Measurements from ENCODE around the gene TCF25. TPM values are rescaled to one million over a fixed set of nuclear protein-coding genes. Genes with fewer than 3 reads are reported as not detected.

TCF25 gene
- total and polyA plus RNA-seq, 2 experiments from 2014 or later, result 95.4 to 143 TPM

DNA sequence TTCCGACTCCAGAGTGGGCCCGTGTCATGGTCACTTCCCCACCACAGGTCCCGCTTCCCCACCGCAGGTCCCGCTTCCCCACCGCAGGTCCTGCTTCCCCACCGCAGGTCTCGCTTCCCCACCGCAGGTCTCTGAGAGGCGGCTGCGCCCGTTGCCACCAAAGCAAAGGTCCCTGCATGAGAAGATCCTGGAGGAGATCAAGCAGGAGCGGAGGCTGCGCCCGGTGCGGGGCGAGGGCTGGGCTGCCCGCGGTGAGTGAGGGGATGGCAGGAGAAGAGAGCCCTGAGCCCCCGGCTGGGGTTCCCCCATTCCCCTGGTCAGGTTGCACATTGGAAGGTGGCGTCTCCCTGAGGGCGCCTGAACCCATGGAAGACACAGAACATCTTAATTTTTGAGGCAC, 17.4 kb upstream of the TCF25 start:
- ATAC-seq, result no peak
- H3K79me2 ChIP-seq (replicated peaks; ENCODE audit: insufficient read depth), result no peaks in the 10 kb centered on the region
- no peaks in the 10 kb centered on the region for H3K36me3 ChIP-seq (ENCODE audit: insufficient read depth)
- H3K4me2 ChIP-seq, result no peak overlapping the region
- peaks cover under 1% of the 10 kb centered on the region for H3K27me3 Mint-ChIP-seq (ENCODE audit: insufficient read depth, low read depth, poor library complexity)
- peaks cover under 1% of the 10 kb centered on the region; the same call in 1 of the 2 replicates for H4K20me1 ChIP-seq (replicated peaks; ENCODE audit: insufficient read depth)
- TF ChIP-seq CREB1 (CRISPR knock-in tag; IDR thresholded peaks at IDR 0.05; ENCODE audit: low read depth) (no peak), EZH2phosphoT487 (IDR thresholded peaks at IDR 0.05; ENCODE audit: unreplicated experiment) (no peak), NANOG (IDR thresholded peaks at IDR 0.05; ENCODE audit: borderline replicate concordance) (no peak), STAT1 (IDR thresholded peaks at IDR 0.05; ENCODE audit: unreplicated experiment) (no peak), EZH2 (IDR thresholded peaks at IDR 0.05; ENCODE audit: low read depth, unreplicated experiment) (no peak), POLR2AphosphoS5 (IDR thresholded peaks at IDR 0.05; ENCODE audit: low read depth) (no peak), JUNB (IDR thresholded peaks at IDR 0.05; ENCODE audit: unreplicated experiment) (no peak), ZNF331 (CRISPR knock-in tag; IDR thresholded peaks at IDR 0.05; ENCODE audit: low read depth) (no peak), ZNF114 (CRISPR knock-in tag; IDR thresholded peaks at IDR 0.05) (no peak)
- TF ChIP-seq, protein P1, sequence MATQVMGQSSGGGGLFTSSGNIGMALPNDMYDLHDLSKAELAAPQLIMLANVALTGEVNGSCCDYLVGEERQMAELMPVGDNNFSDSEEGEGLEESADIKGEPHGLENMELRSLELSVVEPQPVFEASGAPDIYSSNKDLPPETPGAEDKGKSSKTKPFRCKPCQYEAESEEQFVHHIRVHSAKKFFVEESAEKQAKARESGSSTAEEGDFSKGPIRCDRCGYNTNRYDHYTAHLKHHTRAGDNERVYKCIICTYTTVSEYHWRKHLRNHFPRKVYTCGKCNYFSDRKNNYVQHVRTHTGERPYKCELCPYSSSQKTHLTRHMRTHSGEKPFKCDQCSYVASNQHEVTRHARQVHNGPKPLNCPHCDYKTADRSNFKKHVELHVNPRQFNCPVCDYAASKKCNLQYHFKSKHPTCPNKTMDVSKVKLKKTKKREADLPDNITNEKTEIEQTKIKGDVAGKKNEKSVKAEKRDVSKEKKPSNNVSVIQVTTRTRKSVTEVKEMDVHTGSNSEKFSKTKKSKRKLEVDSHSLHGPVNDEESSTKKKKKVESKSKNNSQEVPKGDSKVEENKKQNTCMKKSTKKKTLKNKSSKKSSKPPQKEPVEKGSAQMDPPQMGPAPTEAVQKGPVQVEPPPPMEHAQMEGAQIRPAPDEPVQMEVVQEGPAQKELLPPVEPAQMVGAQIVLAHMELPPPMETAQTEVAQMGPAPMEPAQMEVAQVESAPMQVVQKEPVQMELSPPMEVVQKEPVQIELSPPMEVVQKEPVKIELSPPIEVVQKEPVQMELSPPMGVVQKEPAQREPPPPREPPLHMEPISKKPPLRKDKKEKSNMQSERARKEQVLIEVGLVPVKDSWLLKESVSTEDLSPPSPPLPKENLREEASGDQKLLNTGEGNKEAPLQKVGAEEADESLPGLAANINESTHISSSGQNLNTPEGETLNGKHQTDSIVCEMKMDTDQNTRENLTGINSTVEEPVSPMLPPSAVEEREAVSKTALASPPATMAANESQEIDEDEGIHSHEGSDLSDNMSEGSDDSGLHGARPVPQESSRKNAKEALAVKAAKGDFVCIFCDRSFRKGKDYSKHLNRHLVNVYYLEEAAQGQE (IDR thresholded peaks at IDR 0.05; ENCODE audit: unreplicated experiment), result no peak
- TF ChIP-seq, protein P2, sequence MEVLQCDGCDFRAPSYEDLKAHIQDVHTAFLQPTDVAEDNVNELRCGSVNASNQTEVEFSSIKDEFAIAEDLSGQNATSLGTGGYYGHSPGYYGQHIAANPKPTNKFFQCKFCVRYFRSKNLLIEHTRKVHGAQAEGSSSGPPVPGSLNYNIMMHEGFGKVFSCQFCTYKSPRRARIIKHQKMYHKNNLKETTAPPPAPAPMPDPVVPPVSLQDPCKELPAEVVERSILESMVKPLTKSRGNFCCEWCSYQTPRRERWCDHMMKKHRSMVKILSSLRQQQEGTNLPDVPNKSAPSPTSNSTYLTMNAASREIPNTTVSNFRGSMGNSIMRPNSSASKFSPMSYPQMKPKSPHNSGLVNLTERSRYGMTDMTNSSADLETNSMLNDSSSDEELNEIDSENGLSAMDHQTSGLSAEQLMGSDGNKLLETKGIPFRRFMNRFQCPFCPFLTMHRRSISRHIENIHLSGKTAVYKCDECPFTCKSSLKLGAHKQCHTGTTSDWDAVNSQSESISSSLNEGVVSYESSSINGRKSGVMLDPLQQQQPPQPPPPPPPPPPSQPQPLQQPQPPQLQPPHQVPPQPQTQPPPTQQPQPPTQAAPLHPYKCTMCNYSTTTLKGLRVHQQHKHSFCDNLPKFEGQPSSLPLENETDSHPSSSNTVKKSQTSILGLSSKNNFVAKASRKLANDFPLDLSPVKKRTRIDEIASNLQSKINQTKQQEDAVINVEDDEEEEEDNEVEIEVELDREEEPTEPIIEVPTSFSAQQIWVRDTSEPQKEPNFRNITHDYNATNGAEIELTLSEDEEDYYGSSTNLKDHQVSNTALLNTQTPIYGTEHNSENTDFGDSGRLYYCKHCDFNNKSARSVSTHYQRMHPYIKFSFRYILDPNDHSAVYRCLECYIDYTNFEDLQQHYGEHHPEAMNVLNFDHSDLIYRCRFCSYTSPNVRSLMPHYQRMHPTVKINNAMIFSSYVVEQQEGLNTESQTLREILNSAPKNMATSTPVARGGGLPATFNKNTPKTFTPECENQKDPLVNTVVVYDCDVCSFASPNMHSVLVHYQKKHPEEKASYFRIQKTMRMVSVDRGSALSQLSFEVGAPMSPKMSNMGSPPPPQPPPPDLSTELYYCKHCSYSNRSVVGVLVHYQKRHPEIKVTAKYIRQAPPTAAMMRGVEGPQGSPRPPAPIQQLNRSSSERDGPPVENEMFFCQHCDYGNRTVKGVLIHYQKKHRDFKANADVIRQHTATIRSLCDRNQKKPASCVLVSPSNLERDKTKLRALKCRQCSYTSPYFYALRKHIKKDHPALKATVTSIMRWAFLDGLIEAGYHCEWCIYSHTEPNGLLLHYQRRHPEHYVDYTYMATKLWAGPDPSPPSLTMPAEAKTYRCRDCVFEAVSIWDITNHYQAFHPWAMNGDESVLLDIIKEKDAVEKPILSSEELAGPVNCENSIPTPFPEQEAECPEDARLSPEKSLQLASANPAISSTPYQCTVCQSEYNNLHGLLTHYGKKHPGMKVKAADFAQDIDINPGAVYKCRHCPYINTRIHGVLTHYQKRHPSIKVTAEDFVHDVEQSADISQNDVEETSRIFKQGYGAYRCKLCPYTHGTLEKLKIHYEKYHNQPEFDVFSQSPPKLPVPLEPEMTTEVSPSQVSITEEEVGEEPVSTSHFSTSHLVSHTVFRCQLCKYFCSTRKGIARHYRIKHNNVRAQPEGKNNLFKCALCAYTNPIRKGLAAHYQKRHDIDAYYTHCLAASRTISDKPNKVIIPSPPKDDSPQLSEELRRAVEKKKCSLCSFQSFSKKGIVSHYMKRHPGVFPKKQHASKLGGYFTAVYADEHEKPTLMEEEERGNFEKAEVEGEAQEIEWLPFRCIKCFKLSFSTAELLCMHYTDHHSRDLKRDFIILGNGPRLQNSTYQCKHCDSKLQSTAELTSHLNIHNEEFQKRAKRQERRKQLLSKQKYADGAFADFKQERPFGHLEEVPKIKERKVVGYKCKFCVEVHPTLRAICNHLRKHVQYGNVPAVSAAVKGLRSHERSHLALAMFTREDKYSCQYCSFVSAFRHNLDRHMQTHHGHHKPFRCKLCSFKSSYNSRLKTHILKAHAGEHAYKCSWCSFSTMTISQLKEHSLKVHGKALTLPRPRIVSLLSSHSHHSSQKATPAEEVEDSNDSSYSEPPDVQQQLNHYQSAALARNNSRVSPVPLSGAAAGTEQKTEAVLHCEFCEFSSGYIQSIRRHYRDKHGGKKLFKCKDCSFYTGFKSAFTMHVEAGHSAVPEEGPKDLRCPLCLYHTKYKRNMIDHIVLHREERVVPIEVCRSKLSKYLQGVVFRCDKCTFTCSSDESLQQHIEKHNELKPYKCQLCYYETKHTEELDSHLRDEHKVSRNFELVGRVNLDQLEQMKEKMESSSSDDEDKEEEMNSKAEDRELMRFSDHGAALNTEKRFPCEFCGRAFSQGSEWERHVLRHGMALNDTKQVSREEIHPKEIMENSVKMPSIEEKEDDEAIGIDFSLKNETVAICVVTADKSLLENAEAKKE (CRISPR knock-in tag; IDR thresholded peaks at IDR 0.05), result no peak
- TF ChIP-seq, protein P3, sequence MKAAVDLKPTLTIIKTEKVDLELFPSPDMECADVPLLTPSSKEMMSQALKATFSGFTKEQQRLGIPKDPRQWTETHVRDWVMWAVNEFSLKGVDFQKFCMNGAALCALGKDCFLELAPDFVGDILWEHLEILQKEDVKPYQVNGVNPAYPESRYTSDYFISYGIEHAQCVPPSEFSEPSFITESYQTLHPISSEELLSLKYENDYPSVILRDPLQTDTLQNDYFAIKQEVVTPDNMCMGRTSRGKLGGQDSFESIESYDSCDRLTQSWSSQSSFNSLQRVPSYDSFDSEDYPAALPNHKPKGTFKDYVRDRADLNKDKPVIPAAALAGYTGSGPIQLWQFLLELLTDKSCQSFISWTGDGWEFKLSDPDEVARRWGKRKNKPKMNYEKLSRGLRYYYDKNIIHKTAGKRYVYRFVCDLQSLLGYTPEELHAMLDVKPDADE (IDR thresholded peaks at IDR 0.05), result no peak
- TF ChIP-seq, protein P4, sequence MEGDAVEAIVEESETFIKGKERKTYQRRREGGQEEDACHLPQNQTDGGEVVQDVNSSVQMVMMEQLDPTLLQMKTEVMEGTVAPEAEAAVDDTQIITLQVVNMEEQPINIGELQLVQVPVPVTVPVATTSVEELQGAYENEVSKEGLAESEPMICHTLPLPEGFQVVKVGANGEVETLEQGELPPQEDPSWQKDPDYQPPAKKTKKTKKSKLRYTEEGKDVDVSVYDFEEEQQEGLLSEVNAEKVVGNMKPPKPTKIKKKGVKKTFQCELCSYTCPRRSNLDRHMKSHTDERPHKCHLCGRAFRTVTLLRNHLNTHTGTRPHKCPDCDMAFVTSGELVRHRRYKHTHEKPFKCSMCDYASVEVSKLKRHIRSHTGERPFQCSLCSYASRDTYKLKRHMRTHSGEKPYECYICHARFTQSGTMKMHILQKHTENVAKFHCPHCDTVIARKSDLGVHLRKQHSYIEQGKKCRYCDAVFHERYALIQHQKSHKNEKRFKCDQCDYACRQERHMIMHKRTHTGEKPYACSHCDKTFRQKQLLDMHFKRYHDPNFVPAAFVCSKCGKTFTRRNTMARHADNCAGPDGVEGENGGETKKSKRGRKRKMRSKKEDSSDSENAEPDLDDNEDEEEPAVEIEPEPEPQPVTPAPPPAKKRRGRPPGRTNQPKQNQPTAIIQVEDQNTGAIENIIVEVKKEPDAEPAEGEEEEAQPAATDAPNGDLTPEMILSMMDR (conservative IDR thresholded peaks at IDR 0.05; ENCODE audit: low read depth in 2 of 2), result no peak
- no peak overlapping the region for H2AFZ ChIP-seq
- H3K4me3 ChIP-seq, result no peak overlapping the region
- H3K4me3 Mint-ChIP-seq, result no peak overlapping the region
- no peaks in the 10 kb centered on the region; the same call in 2 of the 3 replicates for H3K4me1 Mint-ChIP-seq
- no peak for DNase-seq (ENCODE audit: low spot score)
- no peak overlapping the region for H3K27ac ChIP-seq (ENCODE audit: low read depth)
- H3K27ac Mint-ChIP-seq, result no peak overlapping the region
- H3K9me3 Mint-ChIP-seq, result no peaks in the 10 kb centered on the region
- H3K27me3 ChIP-seq (ENCODE audit: insufficient read depth), result no peaks in the 10 kb centered on the region
- H3F3A ChIP-seq (replicated peaks; ENCODE audit: low read depth), result peaks cover 3% of the 10 kb centered on the region; the same call in 1 of the 2 replicates
- no peaks in the 10 kb centered on the region for H3K36me3 Mint-ChIP-seq (ENCODE audit: low read depth)
- no peaks in the 10 kb centered on the region for H3K9me2 ChIP-seq (ENCODE audit: insufficient read depth)
- no peaks in the 10 kb centered on the region for H3K4me1 ChIP-seq (ENCODE audit: insufficient read depth)

All from GM23338 (cell line).